HG03558 (cell line): Measurements from ENCODE around the gene ULK4.
"Not testable (repeated sequence)": the region's sequence is repeated elsewhere in the genome, so short reads cannot be mapped to it uniquely, and the experiment has no call there.

Experiments
- ATAC-seq: cut with Tn5 transposase; IDR thresholded peaks from one replicate; pipeline ENCODE4 v1.9.1; 2021; ENCODE audit warnings: moderate number of reproducible peaks; ENCODE audit not compliant: unreplicated experiment; ENCODE audit errors: extremely low read depth

The ULK4 gene

GRCh38 chr3:41960826-41961750 lies 815 bp downstream of the ULK4 start:
- no peak for ATAC-seq

GRCh38 chr3:41956574-41956973 lies 5.3 kb downstream of the ULK4 start:
- no peak for ATAC-seq

- no peak for ATAC-seq
These were observed 6.7 kb downstream of the ULK4 start for GRCh38 chr3:41955192-41955591.

DNA sequence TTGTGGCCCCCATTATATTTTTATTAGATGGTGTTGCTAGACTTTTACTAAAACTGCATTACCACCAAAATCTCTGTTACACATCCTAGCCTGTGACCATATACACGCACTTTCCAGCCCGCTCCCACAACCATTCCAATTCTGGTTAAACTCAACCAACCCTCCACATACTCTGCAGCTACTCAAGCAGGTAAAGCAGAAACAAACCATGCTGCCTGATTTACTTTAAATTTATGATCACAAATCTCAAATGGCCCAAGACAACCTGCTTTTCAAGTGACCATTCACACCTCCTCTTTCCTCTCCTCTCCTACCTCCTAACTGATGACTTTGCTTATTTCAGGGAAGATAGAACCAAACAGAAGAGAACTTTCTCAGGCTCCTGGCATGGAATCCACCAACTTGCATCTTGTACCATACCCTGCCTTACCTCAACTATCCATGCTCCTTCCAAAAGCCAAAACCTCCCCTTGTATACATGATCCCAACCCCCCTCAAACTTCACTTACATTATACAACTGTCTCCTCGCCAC lies 18.5 kb downstream of the ULK4 start:
- no peak for ATAC-seq

- ATAC-seq, result no peak
These were observed 21.5 kb downstream of the ULK4 start for GRCh38 chr3:41940393-41940792.

GRCh38 chr3:41936384-41936783 lies 25.5 kb downstream of the ULK4 start:
- ATAC-seq, result no peak

DNA sequence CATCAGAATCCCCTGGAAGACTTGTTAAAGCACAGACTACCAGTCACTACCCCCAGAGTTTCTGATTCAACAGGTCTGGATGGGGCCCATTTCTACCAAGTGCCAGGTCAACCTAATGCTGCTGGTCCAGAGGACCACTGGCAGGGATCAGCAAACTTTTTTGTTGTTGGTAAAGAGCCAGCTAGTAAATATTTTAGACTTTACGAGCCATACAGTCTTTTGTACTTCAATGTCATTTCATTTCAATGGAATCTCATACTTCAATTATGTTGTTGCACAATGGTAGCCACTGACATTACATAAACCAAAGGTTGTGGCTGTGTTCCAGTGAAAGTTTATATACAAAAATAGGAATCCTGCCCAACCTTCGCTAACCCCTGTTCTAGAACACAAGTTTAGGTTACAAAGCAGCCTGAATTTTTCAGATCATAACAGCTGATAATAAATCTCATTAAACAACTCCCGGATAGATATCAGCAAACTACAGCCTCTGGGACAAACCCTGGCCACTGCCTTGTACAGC lies 28.7 kb downstream of the ULK4 start:
- no peak for ATAC-seq

DNA sequence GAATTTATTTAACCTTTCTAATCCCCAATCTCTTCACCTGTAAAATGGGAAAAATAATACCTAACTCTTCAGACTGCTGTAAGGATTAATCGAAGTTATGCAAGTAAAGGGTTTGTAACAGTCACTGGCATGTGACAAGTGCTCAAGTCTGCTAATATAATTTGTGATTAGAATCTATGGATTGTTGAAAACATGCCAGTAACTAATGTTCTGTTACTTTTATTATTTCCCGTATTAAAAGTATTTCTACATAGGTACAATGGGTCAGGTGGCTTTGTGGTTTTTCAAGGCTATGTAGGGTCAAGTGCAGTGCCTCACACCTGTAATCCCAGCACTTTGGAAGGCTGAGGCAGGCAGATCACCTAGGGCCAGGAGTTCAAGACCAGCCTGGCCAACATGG lies 29.4 kb downstream of the ULK4 start:
- ATAC-seq, result no peak

DNA sequence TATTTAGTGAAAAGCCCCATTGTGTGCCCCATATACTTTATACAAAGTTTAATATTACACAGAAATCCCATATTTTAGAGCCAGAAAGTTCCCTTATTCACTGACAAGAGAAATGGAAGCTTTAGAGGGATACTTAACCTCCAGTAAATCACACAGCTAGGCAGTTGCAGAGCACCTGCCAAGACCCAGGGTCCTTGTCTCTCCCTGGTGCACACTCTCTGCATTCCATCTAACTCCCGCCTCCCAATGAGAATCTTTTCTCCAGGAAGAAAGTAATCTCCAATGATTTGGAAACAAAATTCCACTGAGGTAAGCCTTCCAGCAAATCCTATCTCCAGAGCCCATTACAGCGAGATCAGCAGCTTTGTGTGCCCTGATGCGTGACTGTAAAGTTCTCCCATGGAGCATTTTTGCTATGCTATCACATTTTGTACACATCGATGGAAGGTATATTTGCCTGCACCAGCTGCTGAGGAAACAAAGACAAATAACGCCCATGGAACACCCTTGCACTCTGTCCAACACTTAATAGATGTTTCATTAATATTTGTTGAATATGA lies 41.4 kb downstream of the ULK4 start:
- no peak for ATAC-seq

- ATAC-seq, result no peak
These were observed 46.5 kb downstream of the ULK4 start for GRCh38 chr3:41915353-41915752.

GRCh38 chr3:41912280-41912679 lies 49.6 kb downstream of the ULK4 start:
- ATAC-seq, result no peak

DNA sequence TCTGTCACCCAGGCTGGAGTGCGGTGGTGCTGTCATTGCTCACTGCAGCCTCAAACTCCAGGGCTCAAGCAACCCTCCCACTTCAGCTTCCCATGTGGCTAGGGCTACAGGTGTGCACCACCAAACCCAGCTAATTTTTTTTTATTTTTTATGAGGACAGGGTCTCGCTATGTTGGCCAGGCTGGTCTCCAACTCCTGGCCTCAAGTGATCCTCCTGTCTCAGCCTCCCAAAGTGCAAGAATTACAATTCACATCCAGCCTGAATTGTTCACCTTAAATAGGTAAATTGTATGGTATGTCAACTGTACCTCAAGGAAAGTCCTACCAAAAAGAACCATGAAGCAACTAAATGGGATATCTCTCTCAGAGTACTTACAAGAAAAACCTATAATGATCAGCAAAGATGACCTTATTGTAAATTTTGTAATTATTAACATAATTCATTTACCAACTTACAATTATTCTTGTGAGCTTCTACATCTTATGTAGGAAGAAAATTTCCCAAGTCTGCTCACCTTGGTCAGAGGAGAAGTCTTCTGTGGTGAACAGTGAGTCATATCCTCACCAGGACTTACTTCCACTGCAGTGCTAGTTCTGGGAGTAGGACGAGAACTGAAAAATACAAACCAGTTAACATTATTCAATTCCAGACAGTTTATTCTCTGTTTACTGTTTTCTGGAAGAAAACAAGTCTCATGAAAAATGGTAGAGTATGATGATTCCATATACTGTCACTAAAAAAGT lies 54.4 kb downstream of the ULK4 start:
- ATAC-seq, result no peak

DNA sequence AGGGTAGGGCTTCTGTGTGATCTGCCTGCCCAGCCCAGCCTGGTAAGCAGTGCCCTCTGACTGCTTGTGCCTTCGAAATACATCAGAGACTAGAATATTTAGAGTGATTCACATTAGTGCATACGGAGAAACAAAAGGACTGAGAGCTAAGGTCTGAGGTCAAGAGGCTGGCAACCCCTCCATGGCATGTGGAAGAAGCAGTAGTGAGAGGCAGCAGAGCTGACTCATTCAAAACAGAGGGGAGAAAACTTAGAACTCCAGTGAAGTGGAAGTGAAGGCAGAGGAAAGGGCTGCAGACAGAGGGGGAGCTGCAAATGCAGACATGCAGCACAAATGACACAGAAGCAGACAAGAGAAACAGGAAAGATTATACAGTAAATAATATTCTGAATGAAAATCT lies 61.6 kb downstream of the ULK4 start:
- ATAC-seq, result no peak

DNA sequence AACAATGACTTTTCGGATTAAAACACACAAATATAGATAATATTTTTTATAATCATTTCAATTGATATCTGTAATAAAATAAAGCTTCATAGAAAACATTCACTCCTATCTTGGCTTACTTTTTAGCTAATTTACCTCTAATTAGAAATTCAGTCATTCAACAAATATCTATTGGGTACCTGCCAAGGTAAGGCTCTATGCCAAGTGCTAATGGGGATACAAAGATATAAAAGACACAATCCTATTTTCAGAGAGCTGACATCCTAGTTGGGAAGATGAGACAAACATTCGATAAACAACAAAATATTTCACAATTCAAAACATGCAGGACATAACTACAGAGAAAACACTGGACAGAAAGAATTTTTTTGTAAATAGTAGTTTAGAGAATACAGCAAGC lies 63.3 kb downstream of the ULK4 start:
- ATAC-seq, result no peak

DNA sequence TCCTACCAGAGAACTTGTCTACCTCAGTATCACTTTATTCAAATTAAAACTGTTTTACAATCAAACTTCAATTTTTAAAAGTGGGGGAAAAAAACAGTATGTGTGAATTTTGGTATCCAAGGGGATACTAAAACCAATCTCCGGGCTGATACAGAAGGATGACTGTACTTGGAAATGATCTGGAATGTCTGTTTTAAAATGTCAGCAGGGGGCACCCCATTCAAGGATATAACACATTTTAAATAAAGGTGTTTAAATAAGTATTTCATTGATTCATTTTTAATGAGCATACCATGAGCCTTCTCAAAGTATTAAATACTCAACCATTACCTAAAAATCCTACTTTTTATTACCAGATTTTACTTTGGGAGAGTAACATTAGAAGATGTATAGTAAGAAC lies 67.9 kb downstream of the ULK4 start:
- ATAC-seq, result no peak

GRCh38 chr3:41888368-41889076 lies 73.4 kb downstream of the ULK4 start:
- ATAC-seq, result no peak

DNA sequence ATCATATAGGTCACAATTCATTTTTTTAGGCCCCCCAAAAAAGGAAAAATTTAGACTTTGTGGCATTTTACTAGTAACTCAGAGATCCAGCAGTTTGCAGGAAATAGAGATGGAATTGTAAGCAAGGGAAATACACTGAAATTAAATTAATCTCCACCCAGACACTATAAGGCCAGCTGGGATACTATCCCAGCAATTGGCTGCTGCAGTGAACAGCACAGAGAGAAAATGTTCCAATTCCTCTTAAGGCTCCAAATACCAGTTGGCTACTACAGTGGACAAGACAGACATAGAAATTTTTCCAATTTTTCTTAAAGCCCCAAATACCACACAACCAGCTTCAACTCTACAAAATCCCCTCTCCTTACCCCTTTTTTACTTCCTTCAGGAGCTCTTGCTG lies 78.9 kb downstream of the ULK4 start:
- ATAC-seq, result no peak

GRCh38 chr3:41881233-41881821 lies 80.6 kb downstream of the ULK4 start:
- no peak for ATAC-seq

GRCh38 chr3:41880387-41880786 lies 81.5 kb downstream of the ULK4 start:
- no peak for ATAC-seq

DNA sequence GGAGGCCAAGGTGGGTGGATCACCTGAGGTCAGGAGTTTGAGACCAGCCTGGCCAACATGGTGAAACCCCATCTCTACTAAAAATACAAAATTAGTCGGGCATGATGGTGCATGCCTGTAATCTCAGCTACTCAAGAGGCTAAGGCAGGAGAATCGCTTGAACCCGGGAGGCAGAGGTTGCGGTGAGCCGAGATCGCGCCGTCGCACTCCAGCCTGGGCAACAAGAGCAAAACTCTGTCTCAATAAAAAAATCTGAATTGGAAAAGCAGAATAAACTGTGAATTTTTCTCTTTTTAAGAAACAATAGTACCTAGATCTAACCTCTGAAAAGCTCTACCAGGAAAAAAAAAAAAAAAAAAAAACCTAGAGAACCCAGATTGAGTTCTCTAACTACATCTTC lies 84.2 kb downstream of the ULK4 start:
- not testable (repeated sequence) for ATAC-seq
